NCI-H82 (cell line): ENCODE results near the gene ANK3.

ENCODE experiments used
- DNase-seq: peaks from one replicate; lab custom pipeline; 2025; lab: John Stamatoyannopoulos, UW

Gene ANK3

DNA sequence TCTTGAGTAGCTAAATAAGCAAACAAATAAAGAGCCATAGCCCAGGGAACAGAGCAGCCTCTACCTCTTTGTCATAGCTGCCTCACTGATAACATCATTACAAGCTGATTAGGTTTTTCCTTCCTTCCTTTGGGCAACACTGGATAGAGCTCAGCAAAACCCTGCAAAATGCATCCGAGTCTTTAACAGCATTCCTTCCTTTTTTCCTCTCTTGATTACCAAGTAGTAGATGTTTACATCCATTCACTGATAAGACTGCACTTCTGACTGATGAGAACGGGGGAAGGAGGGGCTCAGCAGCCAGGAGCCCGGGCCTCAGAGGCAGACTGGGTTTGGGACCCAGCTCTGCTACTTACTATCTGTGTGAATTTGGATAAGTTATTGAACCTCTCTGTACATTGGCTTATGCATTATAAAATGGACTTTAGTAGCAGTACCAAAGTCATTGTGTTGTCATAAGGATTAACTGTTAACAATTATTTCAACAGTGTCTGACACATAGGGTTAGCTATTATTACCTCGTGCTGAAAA lies 214.2 kb downstream of the ANK3 start:
- DNase-seq: no peak

DNA sequence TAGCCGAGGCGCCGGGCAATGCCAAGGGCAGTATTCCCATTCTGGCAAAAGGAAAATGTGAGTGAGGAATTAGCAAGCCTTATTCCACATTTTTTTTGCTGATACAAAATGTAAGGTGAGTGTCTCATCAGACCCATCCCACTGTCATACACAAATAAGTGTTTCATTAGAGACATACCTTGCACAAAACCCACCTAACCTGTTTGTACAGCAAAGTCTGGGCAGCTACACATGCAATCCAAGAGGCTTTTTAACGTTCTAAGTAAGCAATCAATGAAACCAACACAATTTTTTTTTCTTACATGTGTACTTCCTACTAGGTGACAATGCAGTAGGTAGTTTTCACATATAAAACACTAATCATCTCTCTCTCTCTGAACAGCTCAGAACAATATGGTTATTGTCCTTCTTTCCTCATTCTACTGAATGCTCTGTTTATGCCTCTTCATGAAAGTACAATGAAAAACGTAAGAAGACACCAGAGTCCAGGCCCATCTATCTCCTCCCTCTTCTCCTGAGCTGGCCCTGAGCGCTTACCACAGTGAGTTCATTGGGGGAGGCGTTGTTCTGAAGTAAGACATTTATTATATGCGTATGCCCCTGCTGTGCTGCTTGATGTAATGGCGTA lies 217.2 kb downstream of the ANK3 start:
- no peak for DNase-seq

DNA sequence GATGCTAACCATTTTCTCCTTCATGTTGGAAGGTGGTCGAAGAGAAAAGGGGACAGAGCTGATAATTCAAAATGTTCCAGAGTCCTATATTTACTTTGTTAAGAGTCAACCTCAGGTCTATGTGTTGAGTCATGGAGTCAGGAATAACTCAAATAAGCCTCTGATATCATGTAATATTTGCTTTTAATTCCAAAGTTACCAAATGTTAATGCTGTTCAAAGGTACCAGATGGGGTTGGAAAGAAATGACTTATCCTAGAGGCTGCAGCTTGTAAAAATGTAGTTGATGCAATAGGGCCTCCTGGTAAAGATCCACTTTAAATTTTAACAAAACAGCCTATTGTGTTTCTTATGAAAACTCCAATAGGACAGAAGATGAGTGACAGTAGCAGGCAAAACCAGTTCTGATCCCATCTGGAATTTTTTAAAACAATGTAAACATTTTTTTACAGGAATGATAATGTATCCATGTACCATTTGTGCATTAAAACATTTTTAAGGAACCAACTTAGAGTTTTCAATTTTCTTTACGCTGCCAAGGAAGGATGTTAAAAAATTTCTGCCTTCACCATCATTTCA lies 218.2 kb downstream of the ANK3 start:
- DNase-seq: no peak

DNA sequence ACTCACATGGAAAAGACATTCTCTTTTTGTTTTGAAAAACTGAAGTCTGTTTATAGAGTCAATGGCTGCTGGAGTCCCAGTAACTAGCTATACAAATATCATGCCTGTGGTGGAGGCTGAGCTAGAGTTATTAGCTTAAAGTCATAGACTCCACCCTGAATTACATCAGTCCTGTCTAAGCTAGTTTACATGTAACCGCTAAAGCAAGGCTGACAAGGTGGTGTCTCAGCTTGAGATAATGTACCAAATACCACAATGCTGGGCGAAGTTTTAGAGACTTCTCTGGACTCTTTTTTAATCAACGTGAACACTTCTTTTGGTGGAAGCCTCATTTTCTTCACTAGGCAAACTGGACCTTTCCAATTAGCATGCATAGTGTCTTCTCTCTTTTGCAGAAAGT lies 219.4 kb downstream of the ANK3 start:
- DNase-seq: no peak

DNA sequence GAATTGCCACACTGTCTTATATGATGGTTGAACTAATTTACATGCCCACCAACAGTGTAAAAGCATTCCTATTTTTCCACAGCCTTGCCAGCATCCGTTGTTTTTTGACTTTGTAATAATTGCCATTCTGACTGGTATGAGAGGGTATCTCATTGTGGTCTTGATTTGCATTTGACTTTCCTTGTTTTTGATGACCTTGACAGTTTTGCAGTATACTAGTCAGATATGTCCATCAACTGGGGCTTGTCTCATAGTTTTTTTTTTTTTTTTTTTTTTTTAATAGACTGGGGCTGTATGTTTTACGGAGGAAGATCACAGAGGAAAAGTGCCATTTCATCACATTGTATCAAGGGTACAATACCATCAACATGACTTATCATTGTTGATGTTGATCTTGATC lies 220.6 kb downstream of the ANK3 start:
- DNase-seq: no peak

DNA sequence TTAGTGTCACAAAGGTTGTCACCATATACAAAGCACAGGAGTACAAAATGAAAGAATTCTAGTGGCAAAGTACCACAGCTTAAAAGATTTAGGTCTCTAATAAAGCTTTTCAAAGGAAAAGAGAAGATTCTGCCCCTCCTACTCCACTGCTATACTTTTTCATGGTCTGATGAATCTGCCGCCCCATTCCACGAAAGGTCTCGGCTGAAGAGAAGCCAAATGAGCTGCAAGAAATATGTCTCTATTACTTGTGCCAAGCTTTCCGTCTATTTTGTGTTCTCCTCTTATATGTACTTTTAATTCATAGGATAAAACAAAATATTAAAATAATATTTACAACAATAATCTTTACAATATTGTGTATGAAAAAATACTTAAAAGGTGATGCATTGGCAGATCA lies 222.6 kb downstream of the ANK3 start:
- DNase-seq: no peak

DNA sequence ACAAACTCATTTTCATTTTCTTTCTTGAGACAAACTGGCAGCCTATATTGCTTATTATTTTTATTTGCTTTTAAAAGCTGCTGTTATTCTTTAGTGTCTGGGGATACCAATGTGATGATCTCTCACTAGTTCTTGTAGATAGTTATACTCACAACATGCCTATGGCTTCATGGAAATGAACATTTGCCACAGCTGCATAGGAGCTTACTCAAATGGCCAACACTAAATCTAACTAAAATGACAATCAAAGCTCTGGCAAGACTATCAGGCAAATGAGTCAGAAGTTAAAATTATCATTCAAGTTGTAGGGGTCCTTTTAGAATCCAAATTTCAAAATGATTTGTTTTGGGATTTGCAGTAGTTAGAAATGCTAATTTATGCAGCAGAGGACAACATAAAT lies 225.9 kb downstream of the ANK3 start:
- DNase-seq: no peak

DNA sequence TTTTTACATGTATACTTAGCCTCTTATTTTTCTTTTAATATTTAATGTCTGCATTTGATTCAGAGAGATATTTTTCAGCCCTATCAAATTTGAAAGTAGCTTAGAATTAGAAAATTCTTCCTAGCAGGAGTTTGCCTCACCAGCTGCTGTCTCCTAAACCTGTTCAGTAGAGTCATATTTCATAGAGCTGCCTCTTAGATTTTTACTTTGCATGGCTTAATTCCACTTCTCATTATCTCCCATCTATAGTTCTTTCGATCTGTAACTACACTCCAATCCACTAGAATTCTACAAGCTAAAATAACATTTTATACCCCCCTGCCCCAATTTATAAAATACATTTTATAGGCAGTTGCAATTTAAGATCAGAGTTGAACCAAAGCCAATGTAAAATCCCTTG lies 227.0 kb downstream of the ANK3 start:
- peak; percentile 28 for DNase-seq

DNA sequence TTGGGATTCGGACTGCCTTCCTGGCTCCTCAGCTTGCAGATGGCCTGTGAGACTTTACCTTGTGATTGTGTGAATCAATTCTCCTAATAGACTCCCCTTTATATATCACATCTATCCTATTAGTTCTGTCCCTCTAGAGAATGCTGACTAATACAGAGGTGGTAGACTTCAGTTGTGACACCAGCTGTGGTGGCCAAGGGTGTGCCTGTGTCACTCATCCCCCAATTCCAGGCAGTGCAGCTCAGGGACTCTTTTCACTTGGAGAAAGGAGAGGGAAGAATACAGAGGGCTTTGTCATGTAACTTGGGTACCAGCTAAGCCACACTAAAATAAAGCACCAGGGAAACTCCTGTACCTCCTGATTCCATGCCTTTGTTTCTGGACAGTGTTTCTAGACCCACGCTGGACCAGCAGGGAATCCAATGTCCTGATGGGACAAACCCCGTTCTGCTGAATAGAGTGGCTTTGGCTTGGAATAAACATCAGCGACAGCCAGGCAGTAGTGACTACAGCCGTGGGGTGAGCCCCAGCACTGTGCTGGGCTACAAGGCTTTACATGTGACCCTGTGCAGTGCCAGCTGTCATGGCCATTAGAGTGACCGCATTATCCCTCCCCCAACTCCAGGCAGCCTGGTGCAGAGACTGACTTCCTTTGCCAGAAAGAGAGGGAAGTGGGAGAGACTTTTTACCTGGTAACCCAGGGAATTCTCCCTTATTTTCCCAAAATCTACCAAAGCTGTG lies 233.6 kb downstream of the ANK3 start:
- no peak for DNase-seq

DNA sequence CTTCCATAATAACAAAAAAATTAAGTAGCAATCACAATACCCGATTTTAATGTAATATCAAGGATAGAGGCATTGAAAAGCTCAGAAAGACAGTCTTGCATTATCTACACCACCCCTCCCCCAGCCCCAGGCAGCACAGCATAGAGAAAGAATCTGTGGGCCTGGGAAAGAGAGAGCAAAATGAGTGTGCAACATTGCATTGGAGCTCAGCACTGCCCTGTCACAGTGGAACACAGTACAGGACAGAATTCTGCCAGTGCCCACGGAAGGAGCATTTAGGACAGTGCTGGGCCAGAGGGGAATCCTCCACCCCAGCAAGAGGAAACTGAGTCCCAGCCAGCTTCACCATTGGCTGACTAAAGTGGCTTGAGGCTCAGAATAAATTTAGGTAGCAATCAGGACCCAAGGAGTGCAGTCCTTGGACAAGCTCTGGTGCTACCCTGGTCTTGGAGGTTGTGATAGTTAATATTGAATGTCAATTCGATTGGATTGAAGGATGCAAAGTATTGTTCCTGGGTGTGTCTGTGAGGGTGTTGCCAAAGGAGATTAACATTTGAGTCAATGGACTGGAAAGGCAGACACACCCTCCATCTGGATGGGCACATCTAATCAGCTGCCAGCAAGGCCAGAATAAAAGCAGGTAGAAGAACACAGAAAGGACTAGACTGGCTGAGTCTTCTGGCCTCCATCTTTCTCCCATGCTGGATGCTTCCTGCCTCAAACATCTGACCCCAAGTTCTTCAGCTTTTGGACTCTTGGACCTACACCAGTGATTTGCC lies 234.4 kb downstream of the ANK3 start:
- DNase-seq: peak; percentile 53

DNA sequence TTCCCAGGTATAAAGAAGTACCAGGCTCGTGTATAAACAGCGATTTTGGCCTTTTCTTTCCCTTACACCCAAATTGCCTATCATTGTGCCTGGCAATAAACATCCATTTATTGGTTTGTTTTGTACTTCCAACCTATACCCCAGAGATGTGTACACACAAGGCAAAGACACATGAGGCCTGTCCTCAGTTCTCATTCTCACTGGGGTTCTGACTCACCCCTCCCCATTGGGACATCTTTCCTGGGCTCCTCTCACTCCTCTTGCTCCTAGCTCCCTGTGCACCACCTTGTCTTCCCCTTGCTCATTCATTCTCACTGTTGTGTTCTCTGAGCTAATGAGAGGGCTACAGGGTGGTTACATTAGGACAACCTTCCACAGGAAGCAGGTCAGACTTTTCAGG lies 240.7 kb downstream of the ANK3 start:
- DNase-seq: no peak

DNA sequence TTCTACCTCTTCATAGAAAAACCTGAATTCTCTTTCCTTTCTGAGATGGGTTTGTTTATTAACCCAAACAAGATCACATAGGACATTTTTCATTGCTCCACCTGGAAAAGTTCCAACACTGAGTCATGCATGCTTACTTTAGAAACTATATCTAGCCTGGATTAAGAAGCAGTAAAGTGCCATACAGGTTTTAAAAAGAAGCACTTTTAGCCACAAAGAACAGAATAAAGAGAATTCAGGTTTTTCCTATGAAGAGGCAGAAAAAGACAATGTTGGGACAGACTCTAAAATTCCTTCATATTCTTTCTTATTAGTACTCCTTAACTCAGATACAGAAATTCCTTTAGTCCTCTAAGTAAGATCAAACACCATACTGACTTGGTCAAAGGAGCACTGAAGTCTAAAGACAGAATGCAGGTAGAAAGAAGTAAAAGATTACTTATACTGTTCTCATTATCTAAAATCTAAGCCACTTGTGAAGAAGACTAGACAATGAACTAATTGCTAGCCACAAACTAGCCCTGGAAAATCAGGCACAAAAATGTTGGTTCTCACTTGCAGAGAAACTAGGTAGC lies 241.3 kb downstream of the ANK3 start:
- DNase-seq: no peak

DNA sequence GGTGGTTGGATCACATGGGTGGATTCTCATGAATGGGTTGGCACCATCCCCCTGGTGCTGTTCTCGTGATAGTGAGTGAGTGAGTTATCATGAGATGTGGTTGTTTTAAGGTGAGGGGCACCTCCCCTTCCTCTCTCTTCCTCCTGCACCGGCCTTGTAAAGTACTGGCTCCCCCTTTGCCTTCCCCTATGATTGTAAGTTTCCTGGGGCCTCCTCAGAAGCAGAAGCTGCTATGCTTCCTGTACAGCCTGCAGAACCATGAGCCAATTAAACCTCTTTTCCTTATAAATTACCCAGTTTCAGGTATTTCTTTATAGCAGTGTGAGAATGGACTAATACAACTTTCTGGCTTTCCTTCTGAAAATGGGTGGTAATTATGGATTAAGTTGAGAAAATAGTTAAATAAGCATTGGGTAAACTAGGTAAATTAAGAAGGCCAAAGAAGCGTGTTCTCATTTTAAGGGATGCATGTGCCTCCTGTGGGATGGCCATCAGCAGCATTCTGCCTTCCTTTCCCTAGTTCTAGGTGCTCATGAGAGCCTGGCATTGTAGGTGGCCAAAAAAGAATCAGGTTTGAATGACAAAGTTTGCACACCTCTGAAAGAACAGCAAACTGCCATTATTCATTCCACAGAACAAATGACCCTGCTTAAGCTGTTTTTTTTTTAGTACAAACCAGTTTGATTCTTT lies 242.0 kb downstream of the ANK3 start:
- DNase-seq: no peak

DNA sequence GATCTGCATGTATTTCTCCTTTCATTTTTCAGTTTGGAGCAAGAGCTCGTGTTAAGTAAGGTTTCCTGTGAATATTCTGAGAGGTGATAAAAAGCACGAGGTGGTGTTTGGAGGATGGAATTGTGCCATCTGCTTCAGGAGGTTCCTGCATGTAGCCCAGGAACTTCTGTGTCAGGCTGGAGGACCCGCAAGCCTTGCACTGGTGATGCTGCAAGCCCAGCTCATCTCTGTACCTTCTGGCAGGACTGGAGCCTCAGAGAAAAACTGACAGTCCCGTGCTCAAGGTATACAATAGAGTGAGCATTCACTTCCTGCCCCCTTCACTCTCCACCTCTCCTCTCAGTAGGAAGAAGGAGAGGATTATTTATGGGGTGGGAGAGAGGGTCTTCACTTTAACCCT lies 242.7 kb downstream of the ANK3 start:
- no peak for DNase-seq

DNA sequence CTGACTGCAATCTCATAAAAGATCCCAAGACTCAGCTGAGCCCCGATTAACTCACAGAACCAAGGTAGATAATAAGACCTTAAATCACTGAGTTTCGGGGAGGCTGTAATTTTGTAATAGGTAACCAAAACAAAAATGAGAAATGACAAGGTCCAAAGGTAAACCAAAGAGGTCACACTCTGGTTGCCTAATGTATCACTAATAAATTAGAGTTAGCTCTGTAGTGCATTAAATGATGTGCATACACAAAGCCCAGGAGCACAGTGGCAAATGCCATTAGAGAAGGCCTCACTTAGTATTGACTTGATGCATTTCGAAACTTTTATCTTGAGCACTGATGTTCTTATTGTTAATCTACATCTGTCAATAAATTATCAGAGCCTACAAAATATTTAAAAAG lies 245.6 kb downstream of the ANK3 start:
- peak; percentile 22 for DNase-seq

DNA sequence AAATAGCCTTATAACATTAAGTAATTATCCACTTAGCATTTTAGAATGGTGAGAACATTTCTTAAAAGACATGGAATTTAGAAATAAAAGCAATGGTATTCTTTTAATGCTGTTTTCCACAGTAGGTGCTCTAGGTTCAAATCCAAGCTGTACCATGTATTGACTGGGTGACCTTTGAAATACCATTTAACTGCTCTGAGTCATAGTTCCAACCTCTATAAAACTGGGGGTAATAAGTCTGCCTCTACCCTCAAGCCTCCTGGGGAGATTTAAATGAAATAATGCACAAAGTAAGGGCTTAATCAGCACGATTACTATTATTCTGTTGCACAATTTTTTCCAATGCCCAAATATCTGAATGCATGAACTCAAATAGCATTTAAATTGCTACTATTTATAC lies 246.9 kb downstream of the ANK3 start:
- DNase-seq: no peak

DNA sequence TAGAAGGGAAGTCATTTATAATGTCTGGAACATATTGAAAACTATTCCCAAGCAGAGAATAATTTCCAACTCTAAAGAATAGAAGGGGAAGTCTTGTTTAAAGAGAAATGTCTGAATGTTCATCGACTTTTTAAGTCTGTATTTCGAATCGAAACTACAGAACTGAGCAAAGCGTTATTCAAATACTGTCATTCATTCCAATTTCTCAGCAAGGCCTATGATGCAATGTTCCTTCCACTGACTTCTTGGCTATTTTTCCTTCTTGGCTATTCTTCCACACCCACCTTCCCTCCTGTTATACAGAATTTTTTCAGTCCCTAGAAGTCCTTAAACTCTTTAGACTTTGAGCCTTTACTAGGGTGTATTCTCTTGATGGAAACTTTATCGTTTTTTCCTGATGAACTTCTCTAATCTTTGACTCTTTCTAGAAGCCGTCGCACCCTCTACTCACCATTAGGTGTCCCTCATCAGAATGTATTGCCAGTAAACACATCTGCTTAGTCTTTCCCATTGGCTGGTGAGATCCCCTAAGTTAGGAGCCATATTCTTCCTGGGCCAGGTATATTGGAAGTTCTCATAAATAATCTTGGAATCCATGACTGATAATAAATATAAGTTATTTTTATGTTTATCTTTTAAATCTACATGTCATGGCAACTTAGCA lies 247.6 kb downstream of the ANK3 start:
- DNase-seq: peak; percentile 10

DNA sequence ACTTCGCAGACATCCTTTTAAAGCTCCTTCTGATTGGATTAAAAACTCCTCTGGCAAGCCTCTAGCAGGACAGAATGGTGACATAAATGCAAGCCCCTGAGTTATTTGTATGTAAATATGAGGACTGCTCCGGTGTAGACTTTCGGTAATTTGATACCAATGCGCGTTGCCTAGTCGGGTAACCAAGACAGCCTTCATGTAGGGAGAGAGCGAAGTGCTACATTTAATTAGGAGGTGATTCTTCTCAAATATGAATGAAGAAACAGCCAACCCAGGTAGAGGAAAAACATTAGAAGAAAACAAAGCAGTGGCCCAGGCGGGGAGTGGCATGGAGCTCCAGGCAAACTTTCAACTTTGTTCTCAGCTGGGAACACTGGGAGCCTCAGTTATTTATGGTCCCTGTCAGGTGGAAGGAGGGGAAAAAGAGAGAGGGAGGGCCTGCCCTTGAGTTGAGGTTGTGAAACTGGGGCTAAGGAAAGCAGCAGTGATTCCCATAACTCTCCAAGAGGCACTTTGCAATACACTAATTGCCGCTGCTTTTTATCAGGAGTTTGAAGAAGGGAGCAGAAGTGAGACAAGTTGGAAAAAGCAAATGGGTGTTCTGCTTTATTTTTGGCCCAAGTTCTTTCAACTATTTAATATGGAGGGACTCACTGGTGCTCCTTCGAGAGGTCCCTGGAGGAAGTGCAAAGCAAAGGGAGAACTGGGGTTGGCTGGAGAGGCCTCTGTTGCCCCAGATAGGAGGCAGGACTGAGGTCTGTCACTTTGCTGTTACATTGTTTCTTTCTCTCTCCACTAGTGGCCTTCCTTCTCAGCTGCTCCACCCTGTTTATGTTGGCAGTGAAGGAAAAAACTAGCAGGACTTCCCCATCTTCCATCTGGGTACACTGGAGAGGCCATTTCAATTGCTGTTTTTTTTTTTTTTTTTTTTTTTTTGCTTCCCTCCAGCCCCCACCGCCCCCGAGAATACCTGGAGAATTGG lies 248.7 kb downstream of the ANK3 start:
- DNase-seq: peak; percentile 86

DNA sequence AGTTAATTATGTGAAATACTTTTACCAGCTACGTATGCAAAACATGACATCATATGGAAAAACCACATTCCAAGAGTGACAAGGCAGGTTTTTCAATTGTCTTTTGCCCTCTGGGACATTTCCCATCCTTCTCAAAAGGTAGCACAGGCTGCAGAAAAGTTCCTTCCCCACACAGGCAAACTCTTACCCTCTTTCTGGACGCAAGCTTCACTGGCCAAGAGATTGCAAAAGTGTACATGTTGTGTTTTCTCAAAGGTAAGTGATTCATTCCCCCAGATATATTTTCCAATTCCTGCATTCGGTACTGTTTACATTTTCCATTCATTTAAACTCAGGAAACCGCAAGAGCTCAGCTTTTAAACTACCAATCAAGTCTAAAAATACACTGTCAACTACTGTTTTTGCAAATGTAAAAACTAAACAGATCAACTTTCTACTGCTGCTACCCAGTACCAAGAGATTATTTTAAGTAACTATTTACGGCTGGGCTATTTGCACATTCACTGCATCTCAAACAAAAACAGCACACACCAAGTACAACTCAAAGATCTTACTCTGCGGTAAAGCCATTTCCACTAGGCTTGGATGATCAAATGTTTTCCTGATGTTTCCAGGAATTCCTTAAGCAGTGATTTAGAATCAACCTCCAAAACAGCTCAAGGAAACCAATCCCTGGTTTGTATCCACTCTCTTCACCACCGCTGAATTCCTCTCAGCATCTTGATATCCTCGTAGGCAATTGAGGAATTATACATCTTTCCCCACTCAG lies 249.7 kb downstream of the ANK3 start:
- DNase-seq: no peak
